Loucy (cell line): Measurements from ENCODE around the gene H1-8.

Experiments
- H2AFZ ChIP-seq: fragments of 200-600 bp; sonication (generic); 2 replicates; pipeline ENCODE4 v1.6.0; 2016; ENCODE audit warnings: antibody characterized with exemption, mild to moderate bottlenecking, low read length, moderate library complexity
- H3F3A ChIP-seq: fragments of 200-600 bp; 2 replicates; pipeline ENCODE4 v1.6.0; 2016; ENCODE audit warnings: antibody characterized with exemption, low read depth, mild to moderate bottlenecking
- H3K27me3 ChIP-seq: fragments of 200-600 bp; sonication (generic); 2 replicates; pipeline ENCODE4 v1.6.1; 2014; ENCODE audit warnings: low read length, mild to moderate bottlenecking; ENCODE audit not compliant: insufficient read depth, poor library complexity, severe bottlenecking
- H3K36me3 ChIP-seq: fragments of 200-600 bp; sonication (generic); 2 replicates; pipeline ENCODE4 v1.6.1; 2016; ENCODE audit warnings: low read length; ENCODE audit not compliant: insufficient read depth
- H3K4me1 ChIP-seq: fragments of 200-600 bp; sonication (generic); 2 replicates; pipeline ENCODE4 v1.5.1; 2014; ENCODE audit warnings: low read length, mild to moderate bottlenecking; ENCODE audit not compliant: insufficient read depth, poor library complexity, severe bottlenecking
- H3K4me2 ChIP-seq: fragments of 200-600 bp; sonication (generic); 2 replicates; pipeline ENCODE4 v1.6.0; 2014; ENCODE audit warnings: antibody characterized with exemption, low read length, low read depth, mild to moderate bottlenecking; ENCODE audit not compliant: poor library complexity, severe bottlenecking
- H3K4me3 ChIP-seq: fragments of 200-600 bp; sonication (generic); 2 replicates; pipeline ENCODE4 v1.5.1; 2014; ENCODE audit warnings: low read length, mild to moderate bottlenecking, mixed read lengths; ENCODE audit not compliant: poor library complexity, severe bottlenecking
- H3K79me2 ChIP-seq: fragments of 200-600 bp; sonication (generic); 2 replicates; pipeline ENCODE4 v1.6.1; 2014; ENCODE audit warnings: low read length; ENCODE audit not compliant: insufficient read depth
- H3K9ac ChIP-seq: fragments of 200-600 bp; sonication (generic); 2 replicates; pipeline ENCODE4 v1.6.0; 2014; ENCODE audit warnings: mild to moderate bottlenecking, low read depth, low read length, moderate library complexity; ENCODE audit not compliant: poor library complexity, severe bottlenecking
- H3K9me2 ChIP-seq: fragments of 200-600 bp; sonication (generic); replicated peaks from 2 replicates; pipeline ENCODE4 v1.6.1; 2016; ENCODE audit warnings: low read depth, low read length, mixed read lengths
- H3K9me3 ChIP-seq: fragments of 200-600 bp; sonication (generic); 2 replicates; pipeline ENCODE4 v1.6.1; 2014; ENCODE audit warnings: mild to moderate bottlenecking, antibody characterized with exemption, low read length, low read depth; ENCODE audit not compliant: insufficient read depth
- H4K20me1 ChIP-seq: fragments of 200-600 bp; sonication (generic); 2 replicates; pipeline ENCODE4 v1.6.0; 2014; ENCODE audit warnings: antibody characterized with exemption, low read length, mild to moderate bottlenecking; ENCODE audit not compliant: insufficient read depth, poor library complexity, severe bottlenecking
- CTCF ChIP-seq: fragments of 200-600 bp; sonication (generic); conservative IDR thresholded peaks from 2 replicates; pipeline ENCODE4 v1.5.1; 2014; ENCODE audit warnings: mild to moderate bottlenecking, antibody characterized with exemption, low read length
- EZH2phosphoT487 ChIP-seq: fragments of 200-600 bp; IDR thresholded peaks from 2 replicates; pipeline ENCODE4 v1.6.1; 2018; ENCODE audit warnings: antibody characterized with exemption, mild to moderate bottlenecking, moderate library complexity, borderline replicate concordance

H1-8 gene

GRCh38 chr3:129529436-129530210 is 13.4 kb upstream of the H1-8 start:
- Histone ChIP-seq H4K20me1 (no peaks in the 10 kb centered on the region), H3K9me2 (no peaks in the 10 kb centered on the region), H3K4me3 (no peak overlapping the region), H2AFZ (no peak overlapping the region), H3K9ac (no peak overlapping the region), H3K4me1 (no peaks in the 10 kb centered on the region), H3K9me3 (no peaks in the 10 kb centered on the region), H3K4me2 (no peak overlapping the region), H3K27me3 (no peaks in the 10 kb centered on the region), H3K36me3 (no peaks in the 10 kb centered on the region), H3K79me2 (no peaks in the 10 kb centered on the region), H3F3A (no peaks in the 10 kb centered on the region)
- TF ChIP-seq EZH2phosphoT487 (no peak), CTCF (no peak)

- H3K9me3 ChIP-seq: no peaks in the 10 kb centered on the region
- TF ChIP-seq CTCF (no peak), EZH2phosphoT487 (no peak)
- H3K36me3 ChIP-seq: no peaks in the 10 kb centered on the region
- H3F3A ChIP-seq: no peaks in the 10 kb centered on the region
- no peaks in the 10 kb centered on the region for H3K27me3 ChIP-seq
- H3K4me3 ChIP-seq: no peak overlapping the region
- no peaks in the 10 kb centered on the region for H3K4me1 ChIP-seq
- no peak overlapping the region for H2AFZ ChIP-seq
- no peaks in the 10 kb centered on the region for H3K9me2 ChIP-seq
- H3K79me2 ChIP-seq: no peaks in the 10 kb centered on the region
- H3K4me2 ChIP-seq: no peak overlapping the region
- no peaks in the 10 kb centered on the region for H4K20me1 ChIP-seq
- no peak overlapping the region for H3K9ac ChIP-seq
Measured at GRCh38 chr3:129530251-129530791, 12.7 kb upstream of the H1-8 start.

- Histone ChIP-seq H3K9me3 (no peaks in the 10 kb centered on the region), H2AFZ (no peak overlapping the region)
- no peak for TF ChIP-seq CTCF
Measured at GRCh38 chr3:129530821-129531220, 12.2 kb upstream of the H1-8 start.

More at GRCh38 chr3:129530821-129531220, 12.2 kb upstream of the H1-8 start:
- no peaks in the 10 kb centered on the region for H3K36me3 ChIP-seq
- H3K4me2 ChIP-seq: no peak overlapping the region
- no peaks in the 10 kb centered on the region for H3F3A ChIP-seq
- no peak overlapping the region for H3K4me3 ChIP-seq
- no peaks in the 10 kb centered on the region for H3K9me2 ChIP-seq
- no peaks in the 10 kb centered on the region for H4K20me1 ChIP-seq
- H3K79me2 ChIP-seq: no peaks in the 10 kb centered on the region
- no peaks in the 10 kb centered on the region for H3K4me1 ChIP-seq
- no peaks in the 10 kb centered on the region for H3K27me3 ChIP-seq
- no peak overlapping the region for H3K9ac ChIP-seq
